GM06990 (cell line): ENCODE data around the gene PEX11G.

Source experiments
- DNase-seq: peaks from one replicate; pipeline ENCODE4 v3.0.0-alpha.2; 2011; ENCODE audit not compliant: insufficient read length; ENCODE audit errors: extremely low read depth
- H3K27me3 ChIP-seq: replicated peaks from 2 replicates; pipeline ENCODE4 v1.6.0; 2011; ENCODE audit warnings: low read length; ENCODE audit not compliant: control insufficient read depth, insufficient read depth
- H3K36me3 ChIP-seq: 2 replicates; pipeline ENCODE4 v1.5.1; 2011; ENCODE audit warnings: low read length; ENCODE audit not compliant: control insufficient read depth, insufficient read depth
- H3K4me3 ChIP-seq: replicated peaks from 2 replicates; pipeline ENCODE4 v1.5.1; 2011; ENCODE audit warnings: low read depth, mild to moderate bottlenecking, control low read depth, low read length
- TF ChIP-seq, protein P1 (sequence below): IDR thresholded peaks from 2 replicates; pipeline ENCODE4 v1.5.1; 2011; ENCODE audit warnings: low read length, control low read depth, mild to moderate bottlenecking, inconsistent platforms; ENCODE audit not compliant: insufficient read depth, poor library complexity, severe bottlenecking

The PEX11G gene

DNA sequence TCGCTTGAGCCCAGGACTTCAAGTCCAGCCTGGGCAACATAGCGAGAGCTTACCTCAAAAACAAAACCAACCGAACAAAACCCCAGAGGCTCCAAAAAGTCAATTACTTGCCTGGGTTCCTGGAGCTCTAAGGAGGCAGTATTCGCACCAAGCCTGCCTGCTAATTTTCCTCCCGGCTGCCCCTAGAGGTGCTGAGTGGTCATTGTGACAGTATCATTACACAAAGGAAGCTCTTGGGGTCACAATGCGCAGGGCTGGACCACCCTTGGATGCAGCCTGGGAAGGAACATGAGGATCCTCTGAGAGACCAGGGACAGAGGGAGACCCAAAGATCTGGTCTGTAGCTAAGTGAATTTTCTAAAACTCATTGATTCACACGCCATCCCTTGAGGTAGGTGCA, 8.5 kb upstream of the PEX11G start:
- TF ChIP-seq, protein P1, sequence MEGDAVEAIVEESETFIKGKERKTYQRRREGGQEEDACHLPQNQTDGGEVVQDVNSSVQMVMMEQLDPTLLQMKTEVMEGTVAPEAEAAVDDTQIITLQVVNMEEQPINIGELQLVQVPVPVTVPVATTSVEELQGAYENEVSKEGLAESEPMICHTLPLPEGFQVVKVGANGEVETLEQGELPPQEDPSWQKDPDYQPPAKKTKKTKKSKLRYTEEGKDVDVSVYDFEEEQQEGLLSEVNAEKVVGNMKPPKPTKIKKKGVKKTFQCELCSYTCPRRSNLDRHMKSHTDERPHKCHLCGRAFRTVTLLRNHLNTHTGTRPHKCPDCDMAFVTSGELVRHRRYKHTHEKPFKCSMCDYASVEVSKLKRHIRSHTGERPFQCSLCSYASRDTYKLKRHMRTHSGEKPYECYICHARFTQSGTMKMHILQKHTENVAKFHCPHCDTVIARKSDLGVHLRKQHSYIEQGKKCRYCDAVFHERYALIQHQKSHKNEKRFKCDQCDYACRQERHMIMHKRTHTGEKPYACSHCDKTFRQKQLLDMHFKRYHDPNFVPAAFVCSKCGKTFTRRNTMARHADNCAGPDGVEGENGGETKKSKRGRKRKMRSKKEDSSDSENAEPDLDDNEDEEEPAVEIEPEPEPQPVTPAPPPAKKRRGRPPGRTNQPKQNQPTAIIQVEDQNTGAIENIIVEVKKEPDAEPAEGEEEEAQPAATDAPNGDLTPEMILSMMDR = peak; percentile 47
- no peak for DNase-seq
- Histone ChIP-seq H3K36me3 (no peaks in the 10 kb centered on the region), H3K4me3 (no peak overlapping the region), H3K27me3 (no peaks in the 10 kb centered on the region)

DNA sequence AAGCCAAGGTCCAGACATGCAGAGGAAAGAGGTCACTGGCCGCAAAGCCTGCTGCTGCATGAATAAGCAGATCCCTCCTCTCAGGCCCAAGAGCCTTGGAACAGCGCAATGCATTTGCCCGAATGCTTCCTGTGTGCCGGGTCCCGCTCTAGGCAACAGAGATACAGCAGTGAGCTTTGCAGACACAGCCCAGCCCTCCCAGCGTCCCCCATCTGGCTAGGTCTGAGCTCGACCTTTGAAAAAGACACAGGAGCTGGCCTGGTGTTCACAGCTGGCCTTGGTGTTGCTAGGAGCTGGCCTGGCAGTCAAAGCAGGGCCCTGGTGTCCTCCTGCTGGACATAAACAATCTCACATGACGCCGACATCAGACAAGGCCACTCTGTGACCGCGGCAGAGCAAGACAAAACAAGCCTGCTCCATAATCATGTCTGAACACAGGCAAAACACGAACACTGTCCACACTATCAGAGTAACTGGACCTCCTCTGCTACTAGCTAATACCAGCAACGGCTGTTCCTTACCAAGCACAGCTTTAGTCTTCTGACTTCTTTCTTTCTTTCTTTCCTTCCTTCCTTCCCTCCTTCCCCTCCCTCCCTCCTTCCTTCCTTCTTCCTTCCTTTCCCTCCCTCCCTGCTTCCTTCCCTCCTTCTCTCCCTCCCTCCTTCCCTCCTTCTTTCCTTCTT, 5.7 kb upstream of the PEX11G start:
- no peaks in the 10 kb centered on the region for H3K36me3 ChIP-seq
- no peak overlapping the region for H3K4me3 ChIP-seq
- DNase-seq = no peak
- TF ChIP-seq, protein P1 = no peak
- H3K27me3 ChIP-seq = no peaks in the 10 kb centered on the region

DNA sequence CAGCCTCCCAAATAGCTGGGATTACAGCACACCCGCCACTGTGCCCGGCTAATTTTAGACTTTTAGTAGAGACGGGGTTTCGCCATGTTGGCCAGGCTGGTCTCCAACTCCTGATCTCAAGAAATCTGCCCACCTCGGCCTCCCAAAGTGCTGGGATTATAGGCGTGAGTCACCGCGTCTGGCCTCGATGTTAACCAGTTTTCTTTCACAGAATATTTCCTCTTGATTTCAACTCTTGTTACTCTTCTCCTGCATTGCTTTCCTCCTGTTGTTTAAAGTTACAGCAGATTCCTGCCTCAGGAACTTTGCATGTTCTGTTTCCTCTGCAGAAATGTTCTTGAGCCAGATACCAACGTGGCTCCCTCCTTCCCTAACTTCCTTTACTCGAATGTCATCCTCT, 3.7 kb upstream of the PEX11G start:
- TF ChIP-seq, protein P1 = no peak
- H3K4me3 ChIP-seq = no peak overlapping the region
- no peaks in the 10 kb centered on the region for H3K27me3 ChIP-seq
- no peaks in the 10 kb centered on the region for H3K36me3 ChIP-seq
- DNase-seq = no peak

DNA sequence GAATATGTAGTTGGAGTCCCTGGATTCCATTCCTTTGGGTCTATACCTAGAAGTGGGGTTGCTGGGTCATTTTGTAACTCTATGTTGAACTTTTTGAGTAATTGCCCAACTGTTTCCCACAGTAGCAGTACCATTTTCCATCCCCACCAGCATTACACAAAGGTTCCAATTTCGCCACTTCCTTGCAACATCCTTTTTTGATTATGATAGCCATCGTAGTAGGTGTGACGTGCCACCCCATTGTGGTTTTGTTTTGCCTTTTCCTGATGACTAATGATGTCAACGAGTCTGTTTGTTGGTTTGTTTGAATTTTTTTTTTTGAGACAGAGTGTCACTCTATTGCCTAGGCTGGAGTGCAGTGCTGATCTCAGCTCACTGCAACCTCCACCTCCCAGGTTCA, 3.3 kb upstream of the PEX11G start:
- H3K27me3 ChIP-seq = no peaks in the 10 kb centered on the region
- H3K4me3 ChIP-seq = no peak overlapping the region
- no peak for DNase-seq
- TF ChIP-seq, protein P1 = no peak
- no peaks in the 10 kb centered on the region for H3K36me3 ChIP-seq

DNA sequence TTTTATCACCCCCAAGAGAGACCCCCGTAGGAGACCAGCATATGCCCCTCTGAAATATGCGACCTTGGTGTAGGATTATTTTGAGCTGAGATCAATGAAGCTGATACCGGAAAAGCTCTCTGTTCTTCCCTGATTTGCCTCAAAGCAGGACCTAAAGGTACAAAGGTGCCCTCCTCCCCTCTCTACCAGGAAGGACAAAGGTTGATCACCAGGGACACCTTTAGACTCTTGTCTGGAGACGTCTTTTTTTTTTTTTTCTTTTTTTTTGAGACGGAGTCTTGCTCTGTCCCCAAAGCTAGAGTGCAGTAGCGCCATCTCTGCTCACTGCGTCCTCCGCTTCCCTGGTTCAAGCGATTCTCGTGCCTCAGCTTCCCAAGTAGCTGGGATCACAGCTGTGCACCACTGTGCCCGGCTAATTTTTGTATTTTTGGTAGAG, 792 bp upstream of the PEX11G start:
- TF ChIP-seq, protein P1 = no peak
- Histone ChIP-seq H3K4me3 (no peak overlapping the region), H3K36me3 (no peaks in the 10 kb centered on the region), H3K27me3 (no peaks in the 10 kb centered on the region)
- DNase-seq = no peak

DNA sequence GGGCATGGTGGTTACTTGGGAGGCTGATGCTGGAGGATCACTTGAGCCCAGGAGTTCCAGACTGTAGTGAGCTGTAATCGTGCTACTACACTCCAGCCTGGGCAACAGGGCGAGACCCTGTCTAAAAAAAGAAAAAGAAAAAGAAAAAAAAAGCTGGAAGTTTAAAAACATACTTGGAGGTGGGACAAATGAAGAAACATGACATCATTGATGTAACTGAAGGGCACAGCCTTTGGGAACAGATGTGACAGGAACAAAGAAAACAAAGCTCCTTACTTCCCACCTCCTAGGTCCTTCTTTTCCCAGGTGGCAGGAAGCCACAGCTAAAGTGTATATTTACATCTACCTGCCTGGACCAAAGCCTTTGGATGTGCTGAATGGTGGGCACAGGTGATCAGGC, 1.9 kb downstream of the PEX11G start:
- no peaks in the 10 kb centered on the region for H3K27me3 ChIP-seq
- no peak for DNase-seq

More for the DNA sequence above, 1.9 kb downstream of the PEX11G start:
- Histone ChIP-seq H3K4me3 (no peak overlapping the region), H3K36me3 (no peaks in the 10 kb centered on the region)
- TF ChIP-seq, protein P1 = no peak
